ENCODE results near the gene PRXL2A.

The PRXL2A gene

DNA sequence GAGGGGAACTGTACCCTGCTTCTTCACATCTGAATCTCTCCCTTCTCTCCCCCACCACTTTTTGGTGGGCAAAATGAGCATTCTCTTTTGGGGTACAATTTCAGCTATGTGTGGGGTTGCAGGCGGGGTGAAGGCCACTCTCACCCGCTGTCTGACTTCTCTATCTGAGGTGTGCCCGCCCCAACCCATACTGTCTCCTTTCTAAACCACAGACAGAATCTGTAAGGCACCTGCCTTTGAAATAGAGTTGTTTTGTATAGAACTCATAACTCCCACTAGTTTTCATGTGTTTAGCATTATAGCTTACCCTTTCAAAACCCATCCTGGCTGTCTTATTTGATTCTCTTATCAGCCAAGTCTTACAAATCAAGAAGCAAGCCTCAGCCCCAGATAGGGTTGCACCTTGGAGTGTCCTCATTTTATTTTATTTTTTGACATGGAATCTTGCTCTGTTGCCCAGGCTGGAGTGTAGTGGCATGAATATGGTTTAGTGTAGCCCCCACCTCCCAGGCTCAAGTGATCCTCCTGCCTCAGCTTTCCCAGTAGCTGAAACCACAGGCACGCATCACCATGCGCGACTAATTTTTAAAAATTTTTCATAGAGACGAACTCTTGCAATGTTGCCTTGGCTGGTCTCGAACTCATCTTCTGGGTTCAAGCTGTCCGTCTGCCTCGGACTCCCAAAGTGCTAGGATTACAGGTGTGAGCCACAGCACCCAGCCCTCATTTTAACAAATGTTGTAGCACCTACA lies 57.7 kb downstream of the PRXL2A start:
- DNase-seq (ENCODE audit: insufficient read length) (no peak), FAIRE-seq (no peak)
- TF ChIP-seq POLR2AphosphoS5 (IDR thresholded peaks at IDR 0.05; ENCODE audit: low read depth, low read length) (no peak), TAF1 (IDR thresholded peaks at IDR 0.05; ENCODE audit: borderline replicate concordance, low read depth, low read length) (no peak), POLR2A (IDR thresholded peaks at IDR 0.05; ENCODE audit: low read depth, low read length) (no peak)

DNA sequence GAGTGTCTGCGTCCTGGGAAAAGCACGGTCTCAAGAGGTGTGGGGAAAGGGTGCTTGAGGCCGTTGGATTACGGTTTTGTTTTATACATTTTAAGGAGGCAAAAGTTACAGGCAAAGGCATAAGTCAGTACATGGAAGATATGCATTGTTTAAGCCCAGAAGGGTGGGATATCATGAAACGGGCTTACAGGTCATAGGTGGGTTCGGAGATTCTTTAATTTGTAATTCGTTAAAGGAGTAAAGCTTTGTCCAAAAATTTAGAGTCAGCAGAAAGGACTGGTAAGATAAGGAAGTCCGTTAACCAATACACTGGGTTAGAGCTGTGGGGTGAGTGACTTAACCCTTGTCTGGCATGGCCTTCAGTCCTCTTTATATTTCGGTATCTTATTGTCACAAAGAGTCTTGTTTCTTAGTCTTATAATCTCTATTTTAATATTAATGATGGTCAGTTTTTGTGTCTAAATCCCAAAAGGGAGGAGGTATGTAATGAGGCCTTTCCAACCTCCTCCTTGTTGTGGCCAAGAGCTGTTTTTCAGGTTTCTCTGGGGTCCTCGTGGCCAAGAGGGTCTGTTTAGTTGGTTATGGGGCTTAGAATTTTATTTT lies 58.5 kb downstream of the PRXL2A start:
- DNase-seq (ENCODE audit: insufficient read length), result no peak
- TF ChIP-seq POLR2AphosphoS5 (IDR thresholded peaks at IDR 0.05; ENCODE audit: low read depth, low read length) (no peak), POLR2A (IDR thresholded peaks at IDR 0.05; ENCODE audit: low read depth, low read length) (no peak), TAF1 (IDR thresholded peaks at IDR 0.05; ENCODE audit: borderline replicate concordance, low read depth, low read length) (no peak)
- no peak for FAIRE-seq

DNA sequence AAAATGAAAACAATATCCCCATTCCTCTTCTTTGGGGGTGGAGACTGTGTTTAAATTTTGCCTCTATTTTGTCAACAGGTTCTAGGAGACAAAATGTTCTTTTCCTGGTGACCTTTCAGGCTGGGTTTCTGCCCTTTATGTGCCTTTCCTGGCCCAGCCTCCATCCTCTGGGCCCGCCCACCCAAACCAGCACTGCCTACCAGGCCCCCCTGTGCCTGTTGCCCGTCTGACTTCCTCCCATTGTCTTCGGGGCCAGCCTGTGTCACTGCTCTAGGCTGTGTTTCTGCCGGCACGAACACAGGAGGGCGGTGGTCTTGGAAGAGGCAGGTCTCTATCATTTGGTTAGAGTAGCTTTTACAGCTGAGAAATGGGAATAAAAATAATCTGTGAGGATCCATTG lies 59.7 kb downstream of the PRXL2A start:
- FAIRE-seq, result no peak

DNA sequence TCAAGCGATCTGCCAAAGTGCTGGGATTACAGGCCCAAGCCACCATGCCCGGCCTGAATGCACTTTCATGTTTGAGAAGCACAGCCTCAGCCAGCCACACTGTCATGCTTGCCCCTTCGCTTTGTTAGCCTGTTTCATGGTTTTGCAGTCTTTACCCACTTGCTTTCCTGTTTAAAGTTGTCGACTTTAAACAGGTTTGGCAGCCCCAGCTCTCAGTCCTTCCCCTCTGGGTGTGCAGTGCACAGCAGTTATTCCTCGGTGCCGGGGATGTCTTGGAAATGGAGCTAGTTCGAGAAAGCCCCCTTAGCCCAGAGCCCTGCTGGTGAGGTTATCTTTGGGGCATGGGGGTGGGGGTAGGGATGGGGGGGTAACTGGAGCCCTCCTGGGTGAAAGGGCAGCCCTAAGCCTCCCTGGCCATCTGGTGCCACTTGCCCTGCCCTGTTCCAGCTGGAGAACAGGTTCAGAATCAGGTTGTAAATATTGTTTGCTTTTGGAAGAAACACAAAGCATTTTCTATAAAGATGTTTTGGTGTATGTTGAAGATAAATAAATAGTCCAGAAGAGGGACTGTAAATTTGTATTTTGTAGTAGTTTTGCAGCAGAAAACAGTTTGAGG lies 60.6 kb downstream of the PRXL2A start:
- DNase-seq (ENCODE audit: insufficient read length) (no peak), FAIRE-seq (no peak)
- TF ChIP-seq POLR2A (IDR thresholded peaks at IDR 0.05; ENCODE audit: low read depth, low read length) (no peak), TAF1 (IDR thresholded peaks at IDR 0.05; ENCODE audit: borderline replicate concordance, low read depth, low read length) (no peak), POLR2AphosphoS5 (IDR thresholded peaks at IDR 0.05; ENCODE audit: low read depth, low read length) (no peak)

More for the DNA sequence above, 59.7 kb downstream of the PRXL2A start:
- TF ChIP-seq TAF1 (IDR thresholded peaks at IDR 0.05; ENCODE audit: borderline replicate concordance, low read depth, low read length) (no peak), POLR2A (IDR thresholded peaks at IDR 0.05; ENCODE audit: low read depth, low read length) (no peak), POLR2AphosphoS5 (IDR thresholded peaks at IDR 0.05; ENCODE audit: low read depth, low read length) (no peak)
- DNase-seq (ENCODE audit: insufficient read length), result no peak

DNA sequence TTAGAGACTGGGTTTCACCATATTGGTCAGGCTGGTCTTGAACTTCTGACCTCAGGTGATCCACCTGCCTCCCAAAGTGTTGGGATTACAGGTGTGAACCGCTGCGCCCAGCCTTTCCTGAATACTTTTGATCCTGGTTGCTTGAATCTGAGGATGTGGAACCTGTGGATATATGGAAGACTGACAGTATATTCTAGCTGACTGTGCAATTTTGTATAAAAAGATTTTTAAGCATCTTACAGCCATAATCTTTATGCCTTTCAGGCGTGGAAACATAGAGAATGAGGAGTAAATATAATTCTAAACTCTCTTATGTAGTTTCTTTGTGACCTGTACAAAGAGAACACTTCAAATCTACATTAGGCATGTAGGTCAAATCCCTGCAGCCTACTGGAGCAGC lies 61.9 kb downstream of the PRXL2A start:
- TF ChIP-seq TAF1 (IDR thresholded peaks at IDR 0.05; ENCODE audit: borderline replicate concordance, low read depth, low read length), result no peak
- FAIRE-seq (no peak), DNase-seq (ENCODE audit: insufficient read length) (no peak)

DNA sequence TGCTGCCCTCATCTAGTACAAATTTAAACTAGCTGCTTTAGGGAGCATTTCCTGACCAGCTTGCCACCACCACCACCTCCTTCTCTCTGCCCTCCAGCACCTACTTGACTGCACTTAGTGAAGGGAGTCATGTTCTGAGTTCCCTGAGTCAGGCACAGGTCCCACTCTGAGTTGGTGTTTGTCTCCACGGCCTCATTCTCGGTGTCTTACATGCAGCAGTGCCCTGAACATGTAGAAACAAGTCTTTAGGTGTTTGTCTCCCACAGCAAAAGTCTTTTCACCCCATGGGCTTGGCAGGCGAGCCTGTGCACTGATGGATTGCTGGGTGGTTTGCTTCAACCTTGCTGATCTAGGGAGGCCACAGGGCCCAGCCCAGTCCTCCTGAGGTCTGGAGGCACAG lies 62.6 kb downstream of the PRXL2A start:
- DNase-seq (ENCODE audit: insufficient read length) (no peak), FAIRE-seq (peak; percentile 36)
- TF ChIP-seq POLR2A (IDR thresholded peaks at IDR 0.05; ENCODE audit: low read depth, low read length), result no peak
- TF ChIP-seq POLR2AphosphoS5 (IDR thresholded peaks at IDR 0.05; ENCODE audit: low read depth, low read length), result no peak
- TF ChIP-seq TAF1 (IDR thresholded peaks at IDR 0.05; ENCODE audit: borderline replicate concordance, low read depth, low read length), result no peak

DNA sequence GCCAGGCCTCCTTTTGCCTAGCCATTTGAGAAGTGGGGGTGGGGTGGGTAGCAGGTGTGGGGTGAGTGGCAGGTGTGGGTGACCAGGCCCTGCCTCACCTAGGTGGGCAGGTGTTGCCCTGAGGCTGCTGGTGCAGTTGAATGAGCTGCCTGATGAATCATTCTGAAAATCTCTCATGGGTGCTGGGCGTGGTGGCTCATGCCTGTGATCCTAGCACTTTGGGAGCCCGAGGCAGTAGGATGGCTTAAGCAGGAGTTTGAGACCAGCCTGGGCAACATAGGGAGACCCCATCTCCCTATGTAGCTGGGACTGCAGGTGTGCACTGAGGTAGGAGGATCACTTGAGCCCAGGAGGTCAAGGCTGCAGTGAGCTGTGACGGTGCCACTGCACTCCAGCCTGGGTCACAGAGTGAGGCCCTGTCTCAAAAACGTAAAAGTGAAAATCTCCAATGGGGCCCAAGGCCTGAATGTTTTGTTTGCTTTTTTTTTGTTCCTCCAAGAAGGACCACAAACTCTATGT lies 63.4 kb downstream of the PRXL2A start:
- DNase-seq (ENCODE audit: insufficient read length) (no peak), FAIRE-seq (peak; percentile 63)
- TF ChIP-seq POLR2A (IDR thresholded peaks at IDR 0.05; ENCODE audit: low read depth, low read length), result no peak
- TF ChIP-seq POLR2AphosphoS5 (IDR thresholded peaks at IDR 0.05; ENCODE audit: low read depth, low read length), result no peak
- no peak for TF ChIP-seq TAF1 (IDR thresholded peaks at IDR 0.05; ENCODE audit: borderline replicate concordance, low read depth, low read length)

DNA sequence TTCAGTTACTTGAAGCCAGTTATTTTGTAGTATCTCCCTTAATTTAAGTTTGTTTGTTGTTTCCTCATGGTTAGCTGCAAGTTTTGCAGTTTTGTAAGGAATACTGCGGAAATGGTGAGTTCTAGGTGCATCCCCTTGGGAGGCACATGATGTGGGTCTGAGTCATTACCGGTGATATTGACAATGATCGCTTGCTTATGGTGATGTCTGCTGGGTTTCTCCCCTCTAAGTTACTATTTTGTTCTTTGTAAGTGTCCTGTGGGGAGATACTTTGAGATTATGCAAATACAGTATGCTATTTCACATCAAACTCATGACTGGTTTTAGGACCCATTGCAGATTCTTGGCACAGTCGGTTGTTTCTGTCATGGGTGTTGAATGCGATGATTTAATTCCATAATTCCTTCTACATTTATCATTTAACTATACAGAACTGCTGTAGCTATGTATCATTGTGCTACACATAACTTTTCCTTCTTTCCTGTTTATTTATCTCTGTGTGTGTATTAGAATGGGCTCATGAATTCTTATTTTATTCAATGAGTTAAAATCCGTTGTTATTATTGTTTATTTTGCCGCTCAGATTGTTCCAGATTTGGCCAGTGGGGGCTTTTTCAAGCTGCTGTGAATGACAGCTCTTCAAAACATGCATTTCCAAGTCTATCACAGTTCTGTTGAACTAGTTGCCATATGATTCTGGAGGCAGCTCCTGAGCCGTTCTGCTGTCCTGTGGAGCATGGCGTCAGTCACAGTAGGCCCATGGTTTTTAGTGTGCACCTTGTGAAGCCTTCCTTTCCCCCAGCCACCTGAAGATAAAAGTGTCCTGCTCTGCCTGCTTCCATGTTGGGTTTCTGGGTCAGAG lies 64.1 kb downstream of the PRXL2A start:
- peak; percentile 93 for FAIRE-seq
- DNase-seq (ENCODE audit: insufficient read length), result no peak
- TF ChIP-seq POLR2A (IDR thresholded peaks at IDR 0.05; ENCODE audit: low read depth, low read length) (no peak), TAF1 (IDR thresholded peaks at IDR 0.05; ENCODE audit: borderline replicate concordance, low read depth, low read length) (no peak)

DNA sequence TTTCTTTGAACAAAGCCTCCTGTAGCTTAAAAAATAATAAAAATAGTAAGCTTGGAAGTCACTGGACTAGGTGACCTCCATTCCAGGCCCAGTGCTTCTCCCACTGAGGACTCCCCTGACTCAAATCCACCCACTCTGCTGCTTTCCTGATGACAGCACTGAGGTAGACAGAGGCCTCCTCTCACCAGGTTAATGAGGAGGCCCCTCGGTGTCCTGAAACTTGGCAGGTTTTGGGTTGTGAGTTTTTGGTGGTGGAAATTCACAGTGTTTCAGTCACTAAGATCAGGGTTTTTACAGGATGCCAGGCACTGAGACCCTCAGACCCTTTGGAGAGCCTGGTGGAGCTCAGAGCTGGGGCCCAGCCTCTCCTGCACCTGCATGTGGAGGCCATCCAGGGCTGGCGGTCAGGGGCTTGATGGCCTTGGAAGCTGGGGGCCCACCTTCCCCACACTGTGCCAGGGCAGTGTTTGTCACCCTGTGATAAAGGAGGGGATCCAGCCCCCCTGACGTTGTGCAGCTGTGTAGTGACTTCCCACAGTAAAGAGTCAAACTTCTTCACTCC lies 64.8 kb downstream of the PRXL2A start:
- FAIRE-seq, result no peak
- no peak for DNase-seq (ENCODE audit: insufficient read length)
- TF ChIP-seq POLR2A (IDR thresholded peaks at IDR 0.05; ENCODE audit: low read depth, low read length) (no peak), TAF1 (IDR thresholded peaks at IDR 0.05; ENCODE audit: borderline replicate concordance, low read depth, low read length) (no peak), POLR2AphosphoS5 (IDR thresholded peaks at IDR 0.05; ENCODE audit: low read depth, low read length) (no peak)

DNA sequence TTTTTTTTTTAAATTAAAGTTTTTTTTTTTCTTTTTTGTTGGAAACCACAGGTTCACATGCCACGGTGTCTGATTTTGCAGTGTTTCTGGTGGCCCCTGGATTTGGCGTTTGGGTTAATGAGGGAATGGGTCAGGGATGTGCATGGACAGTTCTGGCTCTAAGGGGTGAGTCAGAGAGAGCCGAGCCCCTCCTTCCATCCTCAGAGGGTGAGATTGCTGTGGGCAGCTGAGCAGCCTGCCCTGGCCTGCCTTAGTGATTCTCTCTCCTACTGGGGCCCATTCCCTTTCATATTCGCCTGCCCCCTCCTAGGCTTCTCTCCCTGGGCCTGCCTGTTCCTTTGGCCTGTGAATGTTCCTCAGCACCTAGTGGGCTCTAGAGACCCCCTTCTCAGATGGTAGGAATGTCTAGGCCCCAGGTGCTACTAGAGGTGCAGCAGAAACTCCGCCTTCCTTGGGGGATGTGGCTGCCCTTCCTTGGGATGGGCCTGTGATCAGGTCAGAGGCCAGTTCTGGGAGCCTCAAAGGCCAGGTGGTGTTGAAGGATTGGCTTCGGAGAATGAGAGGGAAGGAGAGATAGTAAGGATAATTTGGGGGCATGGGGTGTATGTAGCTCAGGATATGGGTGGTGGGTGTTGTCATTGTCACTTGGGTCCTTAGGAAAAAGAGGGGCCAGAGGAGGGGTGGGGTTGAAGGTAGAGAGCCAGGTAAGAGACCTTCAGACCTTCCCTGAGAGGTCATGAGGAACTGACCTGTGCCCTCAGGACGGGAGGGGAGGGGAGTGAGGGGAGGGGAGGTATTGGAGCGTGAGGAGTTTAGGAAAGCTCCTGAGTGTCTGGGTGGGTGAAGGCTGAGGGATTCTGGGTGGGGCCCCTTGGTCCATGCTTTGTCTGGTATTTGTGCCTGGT lies 65.6 kb downstream of the PRXL2A start:
- DNase-seq (ENCODE audit: insufficient read length) (no peak), FAIRE-seq (no peak)
- no peak for TF ChIP-seq TAF1 (IDR thresholded peaks at IDR 0.05; ENCODE audit: borderline replicate concordance, low read depth, low read length)
- TF ChIP-seq POLR2A (IDR thresholded peaks at IDR 0.05; ENCODE audit: low read depth, low read length), result no peak
- no peak for TF ChIP-seq POLR2AphosphoS5 (IDR thresholded peaks at IDR 0.05; ENCODE audit: low read depth, low read length)
